ENCODE measurements around the gene DTL. TPM values are rescaled to one million over a fixed set of nuclear protein-coding genes. Genes with fewer than 3 reads are reported as not detected.

DTL gene
- total RNA-seq, 1 experiment from 2014 or later: 41.0 TPM

DNA sequence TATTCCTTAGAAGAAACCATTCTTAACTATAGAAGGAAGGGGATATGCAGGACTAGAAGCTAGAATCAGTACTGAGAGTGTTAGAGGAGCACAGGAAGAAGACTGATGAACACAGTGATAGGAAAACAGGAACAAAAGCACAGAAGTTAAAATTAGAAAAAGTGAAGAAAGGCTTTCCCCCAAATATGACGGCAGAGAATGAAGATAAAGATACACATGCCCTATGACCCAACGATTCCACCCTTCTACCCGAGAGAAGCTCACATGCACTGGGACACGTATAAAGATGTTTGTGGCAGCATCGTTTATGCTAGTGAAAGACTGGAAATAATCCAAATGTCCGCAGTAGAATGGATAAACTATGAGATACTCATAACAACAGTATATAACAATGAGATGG, 74.2 kb downstream of the DTL start:
- POLR2A ChIA-PET: no interaction called here
- CTCF ChIA-PET: no interaction called here
- Histone ChIP-seq H2AFZ (ENCODE audit: low read depth, low read length, poor library complexity, severe bottlenecking) (no peak overlapping the region), H3K27ac (ENCODE audit: low read depth, low read length) (no peak overlapping the region), H3K9me2 (ENCODE audit: insufficient read depth) (no peaks in the 10 kb centered on the region), H3K79me2 (ENCODE audit: insufficient read depth, low read length) (no peaks in the 10 kb centered on the region), H3K4me2 (ENCODE audit: low read length) (no peak overlapping the region), H3K9me3 (ENCODE audit: control insufficient read depth in 1 of 2, insufficient read depth in 1 of 2, low read depth in 1 of 2, low read length in 2 of 2) (no peaks in the 10 kb centered on the region), H3K4me1 (ENCODE audit: control insufficient read depth in 1 of 2, insufficient read depth in 2 of 2, low read length in 2 of 2) (no peaks in the 10 kb centered on the region), H4K20me1 (ENCODE audit: insufficient read depth) (no peaks in the 10 kb centered on the region; the same call in 1 of the 2 replicates), H3K36me3 (ENCODE audit: control insufficient read depth in 1 of 2, insufficient read depth in 2 of 2, low read length in 2 of 2) (no peaks in the 10 kb centered on the region), H3K9ac (ENCODE audit: low read length) (no peak overlapping the region), H3K4me3 (replicated peaks in 1 of 2; ENCODE audit: low read depth in 1 of 2, low read length in 2 of 2) (no peak overlapping the region), H3K27me3 (ENCODE audit: insufficient read depth, low read length) (no peaks in the 10 kb centered on the region)
- no peak for ATAC-seq
- TF ChIP-seq, protein P1, sequence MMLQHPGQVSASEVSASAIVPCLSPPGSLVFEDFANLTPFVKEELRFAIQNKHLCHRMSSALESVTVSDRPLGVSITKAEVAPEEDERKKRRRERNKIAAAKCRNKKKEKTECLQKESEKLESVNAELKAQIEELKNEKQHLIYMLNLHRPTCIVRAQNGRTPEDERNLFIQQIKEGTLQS (IDR thresholded peaks at IDR 0.05): no peak
- TF ChIP-seq EGR1 (IDR thresholded peaks at IDR 0.05; ENCODE audit: low read depth): no peak
- no peak for TF ChIP-seq CBX3 (IDR thresholded peaks at IDR 0.05; ENCODE audit: low read depth)
- TF ChIP-seq ZFX (IDR thresholded peaks at IDR 0.05): no peak
- TF ChIP-seq, protein P2, sequence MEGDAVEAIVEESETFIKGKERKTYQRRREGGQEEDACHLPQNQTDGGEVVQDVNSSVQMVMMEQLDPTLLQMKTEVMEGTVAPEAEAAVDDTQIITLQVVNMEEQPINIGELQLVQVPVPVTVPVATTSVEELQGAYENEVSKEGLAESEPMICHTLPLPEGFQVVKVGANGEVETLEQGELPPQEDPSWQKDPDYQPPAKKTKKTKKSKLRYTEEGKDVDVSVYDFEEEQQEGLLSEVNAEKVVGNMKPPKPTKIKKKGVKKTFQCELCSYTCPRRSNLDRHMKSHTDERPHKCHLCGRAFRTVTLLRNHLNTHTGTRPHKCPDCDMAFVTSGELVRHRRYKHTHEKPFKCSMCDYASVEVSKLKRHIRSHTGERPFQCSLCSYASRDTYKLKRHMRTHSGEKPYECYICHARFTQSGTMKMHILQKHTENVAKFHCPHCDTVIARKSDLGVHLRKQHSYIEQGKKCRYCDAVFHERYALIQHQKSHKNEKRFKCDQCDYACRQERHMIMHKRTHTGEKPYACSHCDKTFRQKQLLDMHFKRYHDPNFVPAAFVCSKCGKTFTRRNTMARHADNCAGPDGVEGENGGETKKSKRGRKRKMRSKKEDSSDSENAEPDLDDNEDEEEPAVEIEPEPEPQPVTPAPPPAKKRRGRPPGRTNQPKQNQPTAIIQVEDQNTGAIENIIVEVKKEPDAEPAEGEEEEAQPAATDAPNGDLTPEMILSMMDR (IDR thresholded peaks at IDR 0.05 in 2 of 3, conservative IDR thresholded peaks at IDR 0.05 in 1 of 3; ENCODE audit: borderline replicate concordance in 1 of 3, insufficient read depth in 1 of 3, low read depth in 2 of 3, low read length in 2 of 3): no peak
- TF ChIP-seq JUND (IDR thresholded peaks at IDR 0.05): no peak
- TF ChIP-seq SRF (IDR thresholded peaks at IDR 0.05; ENCODE audit: low read depth): no peak
- TF ChIP-seq RAD21 (IDR thresholded peaks at IDR 0.05; ENCODE audit: low read depth): no peak
- no peak for TF ChIP-seq EZH2 (IDR thresholded peaks at IDR 0.05)
- no peak for TF ChIP-seq YY1 (IDR thresholded peaks at IDR 0.05; ENCODE audit: extremely low read depth, insufficient replicate concordance, low read depth, low read length)
- no peak for TF ChIP-seq POLR2A (IDR thresholded peaks at IDR 0.05; ENCODE audit: borderline replicate concordance, extremely low read depth, insufficient read depth, insufficient read length)
- TF ChIP-seq, protein P3, sequence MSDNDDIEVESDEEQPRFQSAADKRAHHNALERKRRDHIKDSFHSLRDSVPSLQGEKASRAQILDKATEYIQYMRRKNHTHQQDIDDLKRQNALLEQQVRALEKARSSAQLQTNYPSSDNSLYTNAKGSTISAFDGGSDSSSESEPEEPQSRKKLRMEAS (IDR thresholded peaks at IDR 0.05): no peak
- TF ChIP-seq POLR2AphosphoS5 (IDR thresholded peaks at IDR 0.05; ENCODE audit: low read depth, low read length): no peak
- TF ChIP-seq SP1 (IDR thresholded peaks at IDR 0.05; ENCODE audit: low read depth): no peak
- TF ChIP-seq TCF7L2 (IDR thresholded peaks at IDR 0.05; ENCODE audit: borderline replicate concordance, extremely low read depth, insufficient read depth, insufficient read length): no peak
- intact Hi-C loops (cut with micrococcal nuclease): no loop called here
- RAD21 ChIA-PET (ENCODE audit: low non-redundant PET in 1 of 2, low total read pairs in 2 of 2, uncharacterized antibody in 2 of 2, unreplicated experiment in 2 of 2): no interaction called here
- BruUV-seq (replicated peaks): no TSS peak
- no peak for DNase-seq (ENCODE audit: low read depth, low spot score)

Measured in HCT116 (cell line).